HCT116 (cell line): ENCODE results near the gene ATP5F1E.

Source experiments
- CBX3 ChIP-seq: IDR thresholded peaks from 2 replicates; pipeline ENCODE4 v1.6.1; 2012; ENCODE audit warnings: low read depth
- EZH2 ChIP-seq: fragments of 200-600 bp; sonication (generic); IDR thresholded peaks from 2 replicates; pipeline ENCODE4 v1.6.1; 2017; ENCODE audit warnings: antibody characterized with exemption, mixed run types
- POLR2A ChIP-seq: IDR thresholded peaks from 2 replicates; pipeline ENCODE4 v1.7.0; 2011; ENCODE audit warnings: borderline replicate concordance; ENCODE audit not compliant: insufficient read depth, insufficient read length; ENCODE audit errors: extremely low read depth
- RAD21 ChIP-seq: IDR thresholded peaks from 2 replicates; pipeline ENCODE4 v1.6.1; 2012; ENCODE audit warnings: low read depth, mild to moderate bottlenecking
- SP1 ChIP-seq: IDR thresholded peaks from 2 replicates; pipeline ENCODE4 v1.6.1; 2012; ENCODE audit warnings: low read depth
- TF ChIP-seq, protein P1 (sequence below): IDR thresholded peaks from 2 replicates; pipeline ENCODE4 v1.6.1; 2012; ENCODE audit warnings: low read depth
- TF ChIP-seq, protein P2 (sequence below), 3 experiments: fragments of 200-600 bp in 1 of 3; sonication (generic) in 1 of 3; IDR thresholded peaks in 2 of 3; conservative IDR thresholded peaks in 1 of 3; 2 replicates each; pipeline ENCODE4 v1.5.1; 2012 to 2017; ENCODE audit warnings: low read depth in 2 of 3, low read length in 2 of 3, antibody characterized with exemption in 1 of 3, borderline replicate concordance in 1 of 3, control low read depth in 1 of 3, mild to moderate bottlenecking in 1 of 3, mixed read lengths in 1 of 3, mixed run types in 1 of 3, moderate library complexity in 1 of 3; ENCODE audit not compliant: insufficient read depth in 1 of 3

DNA sequence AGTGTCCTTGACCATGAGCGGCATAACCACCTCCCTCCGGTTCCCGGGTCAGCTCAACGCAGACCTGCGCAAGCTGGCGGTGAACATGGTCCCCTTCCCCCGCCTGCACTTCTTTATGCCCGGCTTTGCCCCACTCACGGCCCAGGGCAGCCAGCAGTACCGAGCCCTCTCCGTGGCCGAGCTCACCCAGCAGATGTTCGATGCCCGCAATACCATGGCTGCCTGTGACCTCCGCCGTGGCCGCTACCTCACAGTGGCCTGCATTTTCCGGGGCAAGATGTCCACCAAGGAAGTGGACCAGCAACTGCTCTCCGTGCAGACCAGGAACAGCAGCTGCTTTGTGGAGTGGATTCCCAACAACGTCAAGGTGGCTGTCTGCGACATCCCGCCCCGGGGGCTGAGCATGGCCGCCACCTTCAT lies 8.0 kb downstream of the ATP5F1E start:
- no peak for TF ChIP-seq SP1
- no peak for TF ChIP-seq CBX3
- TF ChIP-seq, protein P1, sequence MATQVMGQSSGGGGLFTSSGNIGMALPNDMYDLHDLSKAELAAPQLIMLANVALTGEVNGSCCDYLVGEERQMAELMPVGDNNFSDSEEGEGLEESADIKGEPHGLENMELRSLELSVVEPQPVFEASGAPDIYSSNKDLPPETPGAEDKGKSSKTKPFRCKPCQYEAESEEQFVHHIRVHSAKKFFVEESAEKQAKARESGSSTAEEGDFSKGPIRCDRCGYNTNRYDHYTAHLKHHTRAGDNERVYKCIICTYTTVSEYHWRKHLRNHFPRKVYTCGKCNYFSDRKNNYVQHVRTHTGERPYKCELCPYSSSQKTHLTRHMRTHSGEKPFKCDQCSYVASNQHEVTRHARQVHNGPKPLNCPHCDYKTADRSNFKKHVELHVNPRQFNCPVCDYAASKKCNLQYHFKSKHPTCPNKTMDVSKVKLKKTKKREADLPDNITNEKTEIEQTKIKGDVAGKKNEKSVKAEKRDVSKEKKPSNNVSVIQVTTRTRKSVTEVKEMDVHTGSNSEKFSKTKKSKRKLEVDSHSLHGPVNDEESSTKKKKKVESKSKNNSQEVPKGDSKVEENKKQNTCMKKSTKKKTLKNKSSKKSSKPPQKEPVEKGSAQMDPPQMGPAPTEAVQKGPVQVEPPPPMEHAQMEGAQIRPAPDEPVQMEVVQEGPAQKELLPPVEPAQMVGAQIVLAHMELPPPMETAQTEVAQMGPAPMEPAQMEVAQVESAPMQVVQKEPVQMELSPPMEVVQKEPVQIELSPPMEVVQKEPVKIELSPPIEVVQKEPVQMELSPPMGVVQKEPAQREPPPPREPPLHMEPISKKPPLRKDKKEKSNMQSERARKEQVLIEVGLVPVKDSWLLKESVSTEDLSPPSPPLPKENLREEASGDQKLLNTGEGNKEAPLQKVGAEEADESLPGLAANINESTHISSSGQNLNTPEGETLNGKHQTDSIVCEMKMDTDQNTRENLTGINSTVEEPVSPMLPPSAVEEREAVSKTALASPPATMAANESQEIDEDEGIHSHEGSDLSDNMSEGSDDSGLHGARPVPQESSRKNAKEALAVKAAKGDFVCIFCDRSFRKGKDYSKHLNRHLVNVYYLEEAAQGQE: no peak
- TF ChIP-seq RAD21: no peak
- TF ChIP-seq POLR2A: no peak
- TF ChIP-seq, protein P2, sequence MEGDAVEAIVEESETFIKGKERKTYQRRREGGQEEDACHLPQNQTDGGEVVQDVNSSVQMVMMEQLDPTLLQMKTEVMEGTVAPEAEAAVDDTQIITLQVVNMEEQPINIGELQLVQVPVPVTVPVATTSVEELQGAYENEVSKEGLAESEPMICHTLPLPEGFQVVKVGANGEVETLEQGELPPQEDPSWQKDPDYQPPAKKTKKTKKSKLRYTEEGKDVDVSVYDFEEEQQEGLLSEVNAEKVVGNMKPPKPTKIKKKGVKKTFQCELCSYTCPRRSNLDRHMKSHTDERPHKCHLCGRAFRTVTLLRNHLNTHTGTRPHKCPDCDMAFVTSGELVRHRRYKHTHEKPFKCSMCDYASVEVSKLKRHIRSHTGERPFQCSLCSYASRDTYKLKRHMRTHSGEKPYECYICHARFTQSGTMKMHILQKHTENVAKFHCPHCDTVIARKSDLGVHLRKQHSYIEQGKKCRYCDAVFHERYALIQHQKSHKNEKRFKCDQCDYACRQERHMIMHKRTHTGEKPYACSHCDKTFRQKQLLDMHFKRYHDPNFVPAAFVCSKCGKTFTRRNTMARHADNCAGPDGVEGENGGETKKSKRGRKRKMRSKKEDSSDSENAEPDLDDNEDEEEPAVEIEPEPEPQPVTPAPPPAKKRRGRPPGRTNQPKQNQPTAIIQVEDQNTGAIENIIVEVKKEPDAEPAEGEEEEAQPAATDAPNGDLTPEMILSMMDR (IDR thresholded peaks at IDR 0.05 in 2 of 3, conservative IDR thresholded peaks at IDR 0.05 in 1 of 3; ENCODE audit: borderline replicate concordance in 1 of 3, insufficient read depth in 1 of 3, low read depth in 2 of 3, low read length in 2 of 3): no peak
- TF ChIP-seq EZH2: no peak
